GM10266 (cell line): ENCODE measurements around the gene SRPK3.

ENCODE experiments used
- DNase-seq: peaks from one replicate; pipeline ENCODE4 v3.0.0; 2012; ENCODE audit errors: extremely low spot score
- TF ChIP-seq, protein P1 (sequence below): IDR thresholded peaks from 2 replicates; pipeline ENCODE4 v1.5.1; 2012; ENCODE audit warnings: mild to moderate bottlenecking, low read depth; ENCODE audit not compliant: control insufficient read depth, insufficient read depth; ENCODE audit errors: missing control alignments

Gene SRPK3

DNA sequence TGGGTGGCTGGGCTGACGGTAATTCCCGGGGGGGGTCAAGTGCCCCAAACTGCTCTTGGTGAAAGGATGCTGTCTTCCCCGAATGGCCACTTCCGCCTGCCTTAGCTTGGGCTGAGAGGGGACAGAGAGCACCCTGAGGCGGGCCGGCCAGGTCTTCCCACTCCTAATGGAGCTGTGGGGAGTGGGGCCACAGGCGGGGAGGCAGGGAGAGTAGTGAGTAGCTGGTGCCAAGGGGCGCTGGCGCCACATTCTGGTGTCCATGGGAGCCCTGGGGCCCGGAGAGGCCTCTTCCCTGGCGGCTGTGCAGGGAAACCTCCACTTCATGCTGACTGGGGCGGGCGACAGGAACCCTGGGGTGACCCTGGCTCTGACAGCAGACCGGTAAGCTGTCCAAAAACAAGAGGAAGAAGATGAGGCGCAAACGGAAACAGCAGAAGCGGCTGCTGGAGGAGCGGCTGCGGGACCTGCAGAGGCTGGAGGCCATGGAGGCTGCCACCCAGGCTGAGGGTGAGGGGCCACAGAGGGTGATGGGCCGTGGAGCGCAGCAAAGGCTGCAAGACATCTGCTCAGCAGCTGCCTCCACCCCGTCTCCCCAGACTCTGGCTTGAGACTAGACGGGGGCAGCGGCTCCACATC lies 2.7 kb downstream of the SRPK3 start:
- no peak for DNase-seq
- TF ChIP-seq, protein P1, sequence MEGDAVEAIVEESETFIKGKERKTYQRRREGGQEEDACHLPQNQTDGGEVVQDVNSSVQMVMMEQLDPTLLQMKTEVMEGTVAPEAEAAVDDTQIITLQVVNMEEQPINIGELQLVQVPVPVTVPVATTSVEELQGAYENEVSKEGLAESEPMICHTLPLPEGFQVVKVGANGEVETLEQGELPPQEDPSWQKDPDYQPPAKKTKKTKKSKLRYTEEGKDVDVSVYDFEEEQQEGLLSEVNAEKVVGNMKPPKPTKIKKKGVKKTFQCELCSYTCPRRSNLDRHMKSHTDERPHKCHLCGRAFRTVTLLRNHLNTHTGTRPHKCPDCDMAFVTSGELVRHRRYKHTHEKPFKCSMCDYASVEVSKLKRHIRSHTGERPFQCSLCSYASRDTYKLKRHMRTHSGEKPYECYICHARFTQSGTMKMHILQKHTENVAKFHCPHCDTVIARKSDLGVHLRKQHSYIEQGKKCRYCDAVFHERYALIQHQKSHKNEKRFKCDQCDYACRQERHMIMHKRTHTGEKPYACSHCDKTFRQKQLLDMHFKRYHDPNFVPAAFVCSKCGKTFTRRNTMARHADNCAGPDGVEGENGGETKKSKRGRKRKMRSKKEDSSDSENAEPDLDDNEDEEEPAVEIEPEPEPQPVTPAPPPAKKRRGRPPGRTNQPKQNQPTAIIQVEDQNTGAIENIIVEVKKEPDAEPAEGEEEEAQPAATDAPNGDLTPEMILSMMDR, result no peak

DNA sequence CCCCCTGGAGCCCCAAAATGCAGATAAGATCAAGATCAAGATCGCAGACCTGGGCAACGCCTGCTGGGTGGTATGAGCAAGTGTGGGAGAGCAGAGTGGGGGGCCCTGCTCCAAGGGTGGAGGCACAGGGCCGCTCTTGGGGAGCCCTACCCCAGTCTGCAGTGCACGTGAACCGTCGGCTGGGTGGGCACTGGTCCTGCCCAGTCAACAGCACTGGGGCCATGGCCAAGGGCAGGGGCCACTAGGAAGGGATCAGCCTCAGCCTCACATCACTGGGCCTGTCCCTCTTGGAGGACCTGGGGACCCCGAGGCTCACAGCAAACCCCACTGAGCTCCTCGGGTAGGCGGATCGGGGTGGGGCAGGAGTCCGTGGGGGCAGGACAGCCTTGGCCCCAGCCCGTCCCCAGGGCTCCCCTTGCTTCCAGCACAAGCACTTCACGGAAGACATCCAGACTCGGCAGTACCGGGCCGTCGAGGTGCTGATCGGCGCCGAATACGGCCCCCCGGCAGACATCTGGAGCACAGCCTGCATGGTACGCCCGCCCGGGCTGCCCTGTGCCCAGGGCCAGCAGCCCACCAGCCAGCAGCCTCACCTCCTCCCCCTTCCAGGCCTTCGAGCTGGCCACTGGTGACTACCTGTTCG lies 3.6 kb downstream of the SRPK3 start:
- TF ChIP-seq, protein P1, result no peak
- DNase-seq, result no peak

DNA sequence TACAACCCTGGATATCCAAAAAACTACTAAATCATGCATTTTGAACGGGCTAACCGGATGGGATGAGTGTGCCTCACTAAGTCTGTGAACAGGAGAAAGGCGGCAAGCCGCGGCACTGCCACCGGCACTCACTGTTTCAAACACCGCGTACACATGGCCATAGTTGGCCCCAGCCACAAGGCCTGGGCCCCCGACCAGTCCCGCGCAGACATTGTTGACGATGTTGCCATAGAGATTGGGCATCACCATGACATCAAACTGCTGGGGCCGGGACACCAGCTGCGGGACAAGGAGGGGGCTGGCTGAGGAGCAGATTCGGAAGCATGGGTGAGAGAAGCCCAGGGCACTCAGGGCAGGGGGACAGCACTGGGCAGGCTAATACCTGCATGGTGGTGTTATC lies 5.8 kb downstream of the SRPK3 start:
- DNase-seq, result no peak
- TF ChIP-seq, protein P1, result no peak

DNA sequence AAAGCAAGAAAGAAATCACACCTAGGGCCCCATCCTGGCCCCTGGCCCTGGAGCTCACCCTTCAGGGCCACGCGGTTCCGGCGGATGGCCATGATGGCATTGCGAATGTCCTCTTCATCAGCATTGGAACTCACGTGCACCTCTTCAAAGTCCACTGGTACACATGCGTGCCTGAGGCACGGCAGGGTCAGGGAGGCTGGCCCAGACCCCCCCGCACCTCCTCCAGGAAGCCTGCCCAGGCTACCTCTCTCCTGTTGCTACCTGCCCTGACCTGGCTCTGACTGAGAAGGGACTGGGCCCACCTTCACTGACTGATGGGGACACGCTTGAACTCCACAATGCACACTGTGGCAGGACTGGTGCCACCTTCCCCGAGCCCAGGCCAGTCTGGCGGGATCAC lies 8.8 kb downstream of the SRPK3 start:
- no peak for DNase-seq
- TF ChIP-seq, protein P1, result no peak

DNA sequence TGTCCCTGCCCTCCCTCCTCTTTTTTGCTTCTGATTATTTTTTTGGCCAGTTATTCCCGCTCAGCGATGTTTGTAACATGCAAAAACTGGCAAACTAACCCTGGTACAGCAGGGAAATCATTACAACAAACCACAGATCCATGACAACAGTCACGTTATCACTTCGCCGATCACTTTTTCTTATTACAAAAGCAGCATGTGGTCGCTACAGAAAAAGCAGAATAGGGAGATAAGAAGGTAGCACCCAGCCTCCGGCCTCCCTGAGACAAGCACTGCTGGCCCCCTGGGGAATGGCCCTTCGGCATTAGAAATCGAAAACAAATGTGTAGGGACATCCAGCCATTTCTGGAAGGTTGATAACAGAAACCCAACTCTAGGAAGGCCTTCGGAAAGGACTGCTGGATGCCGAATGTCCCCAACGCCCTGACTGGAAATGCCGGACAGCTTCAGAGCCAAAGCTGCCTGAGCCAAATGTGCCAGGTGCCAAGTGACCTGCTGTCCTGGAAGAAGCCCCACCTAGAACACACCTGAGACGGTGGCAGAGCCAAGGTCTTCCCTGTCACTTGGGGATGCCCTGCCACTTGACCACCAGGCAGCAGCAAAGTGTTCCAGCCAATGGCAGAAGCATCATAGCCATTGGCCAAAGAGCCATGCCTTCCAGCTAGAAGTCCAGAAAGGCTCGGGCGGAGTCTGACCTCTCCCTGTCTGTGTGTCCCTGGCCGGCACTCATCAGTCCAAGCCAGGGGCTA lies 10.4 kb downstream of the SRPK3 start:
- no peak for DNase-seq
- TF ChIP-seq, protein P1, result no peak

DNA sequence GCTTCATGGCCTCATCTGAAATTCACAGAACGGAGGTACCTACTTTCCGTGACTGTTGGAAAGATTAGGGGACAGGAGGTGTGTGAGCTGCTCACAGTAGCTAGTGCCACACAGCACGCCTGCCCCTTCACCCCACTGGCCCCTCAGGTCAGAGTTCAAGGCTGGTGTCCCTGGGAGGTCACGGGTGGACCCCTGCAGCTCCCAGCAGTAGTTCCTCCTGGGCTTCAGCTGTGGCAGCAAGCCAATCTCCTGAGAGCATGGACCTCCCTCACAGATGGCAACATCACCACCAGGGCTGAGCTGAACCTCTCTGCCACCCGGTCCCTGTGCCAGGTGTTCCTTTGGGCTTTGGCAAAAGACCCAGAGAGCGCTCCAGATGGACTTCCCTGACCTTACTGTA lies 11.5 kb downstream of the SRPK3 start:
- TF ChIP-seq, protein P1, result no peak
- DNase-seq, result no peak

DNA sequence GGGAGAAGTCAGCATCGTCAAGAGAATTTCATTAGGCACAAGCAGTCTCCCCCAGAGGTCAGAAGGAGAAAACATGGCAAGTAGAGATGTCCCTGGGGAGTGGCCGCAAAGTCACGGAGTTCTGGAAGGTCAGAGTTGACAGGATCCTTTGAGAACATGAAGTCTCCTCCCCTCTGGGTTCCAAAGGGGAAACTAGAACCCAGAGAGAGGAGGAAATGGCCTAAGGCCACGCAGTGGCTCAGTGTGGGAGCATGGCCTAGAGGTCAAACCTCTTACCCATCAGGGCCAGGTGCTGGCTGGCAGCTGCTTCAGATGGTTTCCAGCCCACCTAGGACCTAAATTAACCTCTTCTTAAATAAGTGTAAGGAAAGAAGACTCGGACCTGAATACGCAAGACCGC lies 12.4 kb downstream of the SRPK3 start:
- TF ChIP-seq, protein P1, result no peak
- no peak for DNase-seq
